Raji (cell line): ENCODE data around the gene MAMDC2.

Experiments used
- POLR2A ChIP-seq: IDR thresholded peaks from 2 replicates; pipeline ENCODE4 v1.6.1; 2011; ENCODE audit warnings: low read depth, low read length, control low read depth; ENCODE audit not compliant: insufficient read depth

The MAMDC2 gene, protein sequence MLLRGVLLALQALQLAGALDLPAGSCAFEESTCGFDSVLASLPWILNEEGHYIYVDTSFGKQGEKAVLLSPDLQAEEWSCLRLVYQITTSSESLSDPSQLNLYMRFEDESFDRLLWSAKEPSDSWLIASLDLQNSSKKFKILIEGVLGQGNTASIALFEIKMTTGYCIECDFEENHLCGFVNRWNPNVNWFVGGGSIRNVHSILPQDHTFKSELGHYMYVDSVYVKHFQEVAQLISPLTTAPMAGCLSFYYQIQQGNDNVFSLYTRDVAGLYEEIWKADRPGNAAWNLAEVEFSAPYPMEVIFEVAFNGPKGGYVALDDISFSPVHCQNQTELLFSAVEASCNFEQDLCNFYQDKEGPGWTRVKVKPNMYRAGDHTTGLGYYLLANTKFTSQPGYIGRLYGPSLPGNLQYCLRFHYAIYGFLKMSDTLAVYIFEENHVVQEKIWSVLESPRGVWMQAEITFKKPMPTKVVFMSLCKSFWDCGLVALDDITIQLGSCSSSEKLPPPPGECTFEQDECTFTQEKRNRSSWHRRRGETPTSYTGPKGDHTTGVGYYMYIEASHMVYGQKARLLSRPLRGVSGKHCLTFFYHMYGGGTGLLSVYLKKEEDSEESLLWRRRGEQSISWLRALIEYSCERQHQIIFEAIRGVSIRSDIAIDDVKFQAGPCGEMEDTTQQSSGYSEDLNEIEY

DNA sequence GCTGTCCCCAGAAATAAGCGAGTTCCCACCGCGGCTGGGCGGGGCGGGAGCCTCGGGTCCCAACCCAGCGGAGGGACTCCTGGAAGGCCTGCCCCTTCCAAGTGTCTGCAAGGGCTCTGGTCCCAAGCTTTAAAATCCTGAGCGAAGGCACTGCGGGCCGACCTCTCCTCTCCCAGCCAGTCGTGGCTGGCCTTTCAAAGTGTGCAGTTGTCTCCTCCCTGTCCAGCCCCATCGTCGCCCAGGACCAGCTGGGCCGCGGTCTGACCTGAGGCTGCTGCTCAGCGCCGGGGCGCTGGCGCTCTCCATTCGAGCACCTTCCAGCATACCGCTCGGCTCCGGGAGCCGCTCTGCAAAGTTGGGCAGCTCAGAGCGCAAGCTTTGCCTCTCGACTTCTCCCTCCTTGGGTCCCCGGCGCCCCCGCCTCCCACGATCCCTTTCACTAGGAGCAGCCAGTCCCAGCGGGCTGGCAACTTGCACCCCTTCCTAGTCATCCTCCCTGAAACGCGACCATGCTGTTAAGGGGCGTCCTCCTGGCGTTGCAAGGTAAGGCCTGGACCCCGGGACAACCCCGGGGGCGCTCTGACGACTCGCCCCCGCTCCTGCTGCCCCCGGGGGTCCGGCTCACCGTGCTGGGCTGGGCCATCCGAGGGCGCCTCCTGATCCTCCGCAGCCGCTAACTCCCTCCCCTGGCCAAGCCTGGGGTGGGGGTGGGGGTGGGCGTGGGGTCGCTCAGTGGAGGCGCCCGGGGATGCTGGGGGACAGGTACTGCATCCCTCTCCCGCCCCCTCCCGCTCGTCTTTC is at the start of gene MAMDC2:
TSS of gene MAMDC2 (plus strand) at position 160 of the 801 bp plus-strand sequence. CDS start at position 510, 350 bp downstream.
- no peak for TF ChIP-seq POLR2A

DNA sequence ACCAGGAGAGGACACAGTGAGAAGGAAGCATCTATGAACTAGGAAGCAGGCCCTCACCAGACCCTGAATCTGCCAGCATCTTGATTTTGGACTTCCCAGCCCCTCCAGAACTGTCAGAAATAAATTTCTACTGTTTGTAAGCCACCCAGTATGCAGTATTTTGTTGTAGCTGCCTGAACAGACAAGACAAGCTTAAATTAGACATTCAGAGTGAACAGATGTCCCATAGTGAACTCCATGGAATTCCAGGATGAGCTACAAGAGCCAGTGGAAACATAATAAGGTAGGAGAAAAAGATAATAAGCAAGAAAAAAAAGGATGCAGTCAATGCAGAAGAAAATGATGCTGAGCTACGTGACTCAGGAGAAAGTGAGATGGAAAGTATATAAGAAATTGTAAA is 47.8 kb upstream of the MAMDC2 start:
- TF ChIP-seq POLR2A: no peak

DNA sequence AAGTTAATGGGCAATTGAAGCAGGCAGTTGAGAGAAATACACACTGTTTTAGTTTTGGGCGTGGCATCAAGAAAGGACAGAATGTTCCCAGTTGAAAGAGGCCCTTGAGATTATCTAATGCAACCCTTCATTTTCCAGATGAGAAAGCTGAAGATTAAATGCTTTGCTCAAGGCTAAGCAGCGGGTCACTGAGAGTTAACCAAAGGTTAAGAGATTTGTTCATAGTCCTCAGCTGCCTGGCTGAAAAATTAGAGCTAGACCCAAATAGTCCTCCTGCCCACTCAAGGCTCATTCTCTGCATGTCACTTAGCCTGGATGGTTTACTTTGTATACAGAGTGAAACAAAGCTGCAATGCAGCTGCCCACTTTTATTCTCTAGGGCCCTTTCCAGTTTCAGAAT is 46.7 kb upstream of the MAMDC2 start:
- no peak for TF ChIP-seq POLR2A

DNA sequence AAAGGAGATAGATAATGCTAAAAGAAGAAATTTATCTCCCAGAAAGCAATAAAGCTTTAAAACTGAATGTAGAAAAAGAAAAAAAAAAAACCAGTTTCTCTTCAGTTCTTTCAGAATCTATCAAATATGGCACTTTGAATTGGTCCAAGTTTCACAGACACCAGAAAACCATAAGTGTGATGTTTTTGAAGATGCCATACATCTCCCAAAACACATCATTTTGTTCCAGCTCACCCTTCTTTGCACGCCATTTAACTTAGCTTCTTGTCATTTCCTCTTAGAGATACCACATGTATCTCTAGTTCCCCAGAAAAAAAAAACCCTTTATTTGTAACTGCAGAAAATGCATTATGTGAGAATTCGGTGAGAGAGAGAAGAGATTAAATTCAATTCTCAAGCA is 46.1 kb upstream of the MAMDC2 start:
- no peak for TF ChIP-seq POLR2A

DNA sequence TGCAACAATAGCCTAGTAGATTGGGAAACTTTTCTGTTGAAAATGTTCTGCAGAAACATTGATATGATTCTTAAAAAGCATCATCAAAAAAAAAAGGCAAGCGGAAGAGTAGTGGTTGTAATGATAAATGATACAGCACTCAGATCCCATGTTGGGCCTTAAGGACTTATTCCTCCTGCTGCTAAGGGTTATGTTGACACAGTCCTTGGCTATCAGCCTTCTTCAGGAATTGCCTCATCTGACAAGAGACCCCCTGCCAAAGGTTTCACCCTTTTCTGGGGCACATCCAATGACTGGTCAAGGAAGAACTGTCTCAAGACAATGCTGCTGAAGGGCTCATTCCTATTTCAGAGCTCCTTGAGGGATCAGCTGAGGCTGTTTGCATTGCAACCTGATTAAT is 44.3 kb upstream of the MAMDC2 start:
- TF ChIP-seq POLR2A: no peak

DNA sequence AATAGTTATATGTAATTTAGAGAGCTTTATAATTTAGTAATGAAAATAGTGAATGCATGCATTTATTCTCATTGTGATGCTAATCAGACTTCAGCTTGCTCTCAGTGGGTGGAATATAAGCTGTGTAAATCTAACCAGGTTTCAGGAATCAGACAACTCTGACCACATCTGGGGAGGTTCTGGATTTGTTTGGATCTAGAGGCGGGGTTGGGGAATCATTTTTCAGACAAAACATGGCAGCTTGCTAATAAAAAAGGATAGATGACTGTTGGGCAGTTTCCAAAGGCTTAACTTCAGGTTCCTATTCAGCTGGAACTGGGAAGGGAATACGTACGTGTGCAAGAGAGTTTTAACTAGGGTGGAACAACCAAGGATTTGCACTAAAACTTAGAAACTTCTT is 43.2 kb upstream of the MAMDC2 start:
- no peak for TF ChIP-seq POLR2A

DNA sequence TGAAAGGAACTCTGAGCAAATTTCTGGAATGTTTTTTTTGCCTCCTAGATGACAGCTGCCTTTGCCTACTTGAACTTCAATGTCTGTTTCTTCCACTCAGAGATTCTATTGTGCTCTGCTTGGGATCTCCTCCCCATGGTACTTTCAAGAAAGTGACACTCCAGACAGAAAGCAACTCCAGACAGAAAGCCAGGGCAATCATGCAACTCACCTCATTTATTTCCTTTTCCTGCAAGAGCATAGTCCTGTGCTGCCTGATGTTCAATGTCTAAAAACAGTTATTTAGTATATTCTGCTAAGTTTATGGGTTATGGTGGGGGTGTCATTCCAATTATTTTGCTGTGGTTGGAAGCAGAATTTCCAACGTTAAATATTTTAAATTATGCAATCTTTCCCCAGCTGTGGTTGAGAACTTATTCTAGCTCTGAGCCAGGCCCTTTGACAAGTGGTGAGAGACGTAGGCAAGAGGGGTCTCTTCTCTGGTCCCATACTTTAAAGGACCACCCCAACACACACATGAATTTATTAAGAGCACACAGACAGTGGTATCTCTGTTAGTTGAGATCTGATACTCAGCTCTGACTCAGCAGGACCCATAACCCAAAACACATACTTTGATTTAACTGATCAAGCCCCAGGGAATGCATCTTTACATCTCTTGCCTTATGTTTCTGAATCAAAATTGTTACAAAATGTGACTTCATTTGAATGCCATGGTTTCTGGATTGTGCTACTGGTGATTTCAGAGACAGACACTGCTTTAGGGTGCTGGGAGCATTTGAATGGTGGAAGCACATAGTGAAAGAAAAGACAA is 39.5 kb upstream of the MAMDC2 start:
- no peak for TF ChIP-seq POLR2A

DNA sequence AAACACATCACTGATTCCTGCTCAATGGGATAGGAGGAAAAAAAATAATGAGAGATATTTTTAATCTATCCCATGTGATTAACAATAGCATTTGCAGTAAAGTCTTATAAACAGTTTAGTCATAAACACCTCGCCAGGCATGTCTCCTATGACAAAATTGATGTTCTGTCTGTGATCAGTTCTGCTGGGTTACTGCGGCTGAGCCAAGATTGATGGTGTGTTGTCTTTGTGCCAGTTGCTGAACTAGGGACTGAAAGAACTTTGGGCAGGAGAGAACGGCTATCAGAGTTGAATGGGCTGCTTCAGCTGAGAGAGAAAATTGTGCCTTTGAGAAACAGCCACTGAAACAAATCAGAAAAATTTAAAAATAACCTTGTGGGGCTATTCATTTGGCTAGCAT is 37.3 kb upstream of the MAMDC2 start:
- TF ChIP-seq POLR2A: no peak

DNA sequence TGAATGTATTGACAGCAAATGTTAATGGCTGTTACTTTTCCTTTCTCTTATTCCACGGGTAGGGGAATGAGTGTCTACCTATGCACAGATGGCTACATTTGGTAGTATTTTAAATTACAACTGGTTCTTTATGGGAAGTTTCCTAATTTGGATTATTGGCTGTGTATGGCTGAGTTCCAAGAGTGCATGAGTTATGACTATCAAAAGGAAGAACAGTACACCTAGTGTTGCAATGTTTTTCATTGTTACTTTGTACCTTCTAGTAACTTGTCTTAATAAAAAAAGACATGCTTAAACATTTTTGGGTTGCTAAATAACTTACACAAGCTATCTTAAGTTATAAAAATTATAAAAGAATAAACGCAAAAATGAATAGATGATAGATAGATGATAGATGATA is 35.8 kb upstream of the MAMDC2 start:
- no peak for TF ChIP-seq POLR2A

DNA sequence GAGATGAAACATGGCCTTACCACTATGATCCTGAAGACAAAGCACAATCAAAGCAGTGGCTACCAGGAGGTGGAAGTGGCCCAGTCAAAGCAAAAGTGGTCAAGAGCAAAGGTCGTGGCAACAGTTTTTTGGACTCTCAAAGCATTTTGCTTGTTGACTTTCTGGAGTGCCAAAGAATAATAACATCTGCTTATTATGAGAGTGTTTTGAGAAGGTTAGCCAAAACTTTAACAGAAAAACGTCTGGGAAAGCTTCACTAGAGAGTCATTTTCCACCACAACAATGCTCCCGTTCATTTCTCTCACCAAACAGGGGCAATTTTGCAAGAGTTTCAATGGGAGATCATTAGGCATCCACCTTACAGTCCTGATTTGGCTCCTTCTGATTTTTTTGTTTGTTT is 33.6 kb upstream of the MAMDC2 start:
- TF ChIP-seq POLR2A: no peak

DNA sequence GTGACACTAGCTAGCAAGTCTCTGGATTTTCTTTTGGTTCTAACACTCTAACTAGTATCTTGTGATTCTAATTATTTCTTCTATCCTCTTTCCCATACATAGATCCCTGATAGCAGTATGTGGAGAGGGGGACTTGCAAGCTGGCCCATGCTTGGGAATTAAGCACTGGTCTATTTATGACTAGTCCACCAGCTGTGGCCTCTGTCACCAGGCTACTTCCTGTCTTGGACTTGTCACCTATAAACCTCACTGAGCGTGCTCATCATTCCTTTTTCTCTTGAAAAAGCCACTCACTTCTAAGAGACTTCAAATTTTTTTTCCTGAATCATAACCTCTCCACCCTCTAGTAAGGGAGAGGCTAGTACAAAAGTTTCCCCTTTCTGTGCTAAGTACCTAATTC is 32.3 kb upstream of the MAMDC2 start:
- TF ChIP-seq POLR2A: no peak

DNA sequence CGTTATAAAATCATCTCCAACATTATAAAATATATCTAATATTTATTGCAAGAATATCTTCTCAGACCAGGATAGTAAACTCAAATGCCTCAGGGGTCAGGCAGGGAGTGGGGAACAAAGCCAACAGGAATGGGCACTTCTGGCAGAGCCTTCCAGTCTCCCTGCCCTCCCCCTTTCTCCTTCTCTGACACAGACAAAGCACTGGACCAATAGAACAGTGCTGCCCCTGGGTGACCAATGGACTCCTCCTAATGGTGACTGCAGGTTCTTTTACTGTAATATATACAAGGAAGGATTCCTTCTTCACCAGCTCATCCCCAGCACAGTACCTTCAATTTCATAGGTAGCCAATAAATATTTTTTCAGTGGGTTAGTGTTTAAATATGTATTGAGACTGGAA is 31.1 kb upstream of the MAMDC2 start:
- no peak for TF ChIP-seq POLR2A

DNA sequence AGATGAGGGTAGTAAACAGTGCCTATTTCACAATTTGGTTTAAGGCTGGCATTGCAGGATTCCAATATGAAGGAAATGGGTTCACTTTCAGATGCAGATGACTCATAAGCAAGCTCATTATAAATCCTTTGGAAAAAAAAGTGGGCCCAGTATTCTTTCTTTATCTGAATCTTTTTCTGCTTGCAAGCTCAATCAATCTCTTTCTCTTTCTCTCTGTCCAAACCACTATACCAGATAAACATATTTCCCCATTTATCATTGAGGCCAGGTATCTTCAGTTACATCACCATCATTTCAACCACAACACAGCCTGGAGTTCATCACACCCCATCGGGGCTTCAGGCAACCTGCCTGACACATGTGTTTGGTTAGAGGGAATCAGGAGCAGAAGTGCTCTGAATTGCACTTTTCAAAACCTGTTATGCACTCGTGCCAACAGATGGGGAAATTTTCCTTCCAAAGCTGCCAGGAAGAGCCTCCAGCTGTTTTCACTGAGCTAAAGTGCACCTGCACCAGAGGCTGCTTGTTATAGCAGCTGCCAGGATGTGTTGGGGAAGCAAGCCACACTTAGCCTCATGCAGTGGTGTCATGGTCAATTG is 30.0 kb upstream of the MAMDC2 start:
- no peak for TF ChIP-seq POLR2A

DNA sequence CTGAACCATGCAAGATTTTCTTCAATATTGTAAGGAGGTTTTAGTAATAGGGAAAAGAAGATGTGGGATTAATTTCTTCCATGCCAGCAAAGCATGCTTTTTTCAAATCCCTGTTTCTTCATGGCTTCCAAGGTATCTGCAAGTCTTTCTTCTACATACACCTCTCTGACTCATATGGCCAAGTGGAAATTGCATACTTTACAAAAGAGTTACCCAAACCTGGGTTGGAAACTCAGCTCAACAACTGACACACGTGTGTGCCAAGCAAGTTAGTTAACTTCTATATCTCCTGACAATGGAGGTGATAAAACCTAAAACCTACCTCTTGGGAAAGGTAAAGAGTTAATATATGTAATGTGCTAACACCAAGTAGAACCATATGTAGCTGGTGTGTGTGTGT is 28.5 kb upstream of the MAMDC2 start:
- no peak for TF ChIP-seq POLR2A

DNA sequence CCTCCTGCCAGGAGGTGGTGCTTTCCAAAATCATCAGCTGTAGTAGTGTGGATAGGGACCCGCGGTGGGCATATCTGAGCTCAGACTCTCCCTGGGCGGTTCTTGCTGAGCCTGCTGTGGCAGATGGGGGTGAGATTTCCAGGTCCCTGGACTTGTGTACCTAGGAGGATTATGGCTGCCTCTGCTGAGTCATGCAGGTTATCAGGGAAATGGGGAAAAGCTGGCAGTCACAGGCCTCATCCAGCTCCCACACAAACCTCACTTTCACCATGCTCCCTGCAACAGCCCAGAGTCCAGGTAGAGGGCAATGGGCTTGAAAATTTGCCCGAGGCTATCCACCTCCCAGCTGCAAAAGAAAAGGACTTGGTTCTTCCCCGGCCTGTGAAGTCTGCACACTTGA is 23.4 kb upstream of the MAMDC2 start:
- no peak for TF ChIP-seq POLR2A

DNA sequence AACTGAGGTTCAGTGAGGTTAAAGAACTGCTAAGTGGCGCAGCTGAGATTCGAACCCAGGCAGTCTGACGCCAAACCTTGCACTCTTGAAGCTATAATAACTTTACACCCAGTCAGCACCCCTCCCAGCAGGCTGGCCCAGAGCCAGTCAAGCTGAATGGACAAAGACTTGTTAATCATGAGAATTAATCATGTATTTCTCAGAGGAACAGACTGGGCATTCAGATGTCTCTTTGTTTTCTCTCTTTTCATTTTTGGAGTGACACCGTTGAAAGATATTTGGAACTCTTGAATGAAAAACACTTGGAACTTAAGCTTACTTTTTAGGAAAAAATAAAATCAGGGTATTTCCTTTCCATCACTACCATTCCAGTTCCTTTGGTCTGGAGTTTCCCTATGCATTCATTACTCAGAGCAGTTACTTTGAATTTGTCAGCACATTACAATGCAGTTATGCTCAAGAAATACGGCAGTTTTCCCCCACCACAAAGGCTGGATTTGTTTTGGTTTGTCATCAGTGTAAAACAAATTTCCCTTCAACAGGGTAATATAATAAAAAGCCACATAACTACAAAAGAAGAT is 22.6 kb upstream of the MAMDC2 start:
- TF ChIP-seq POLR2A: no peak
